ENCODE measurements around the gene LSM10. TPM values are rescaled to one million over a fixed set of nuclear protein-coding genes. Genes with fewer than 3 reads are reported as not detected.

The LSM10 gene
- total and polyA plus RNA-seq, 11 donors: 39.1 to 95.9 (median 49.9) TPM

GRCh38 chr1:36446271-36446670, 48.6 kb upstream of the LSM10 start:
- no peaks in the 10 kb centered on the region for H3K27me3 ChIP-seq
- H3K9me3 ChIP-seq: no peaks in the 10 kb centered on the region
- WGBS, 4 donors: 62 to 70% (median 63%) methylated on average over 8 of the region's 8 CpGs
- H3K36me3 ChIP-seq: peaks cover 0 to 4% (median 0%) of the 10 kb centered on the region in 9 donors
- H3K4me1 ChIP-seq: peaks cover 0 to 26% (median 7%) of the 10 kb centered on the region in 12 donors
- no peak overlapping the region for H3K27ac ChIP-seq
- no peak overlapping the region for H3K4me3 ChIP-seq
- DNase-seq (peak in 2 of 5 donors; percentile 43 to 64), ATAC-seq (no peak)
- intact Hi-C loops (cut with DNase I): no loop called here
- no peak for TF ChIP-seq POLR2A (IDR thresholded peaks at IDR 0.05)
- TF ChIP-seq, protein P1, sequence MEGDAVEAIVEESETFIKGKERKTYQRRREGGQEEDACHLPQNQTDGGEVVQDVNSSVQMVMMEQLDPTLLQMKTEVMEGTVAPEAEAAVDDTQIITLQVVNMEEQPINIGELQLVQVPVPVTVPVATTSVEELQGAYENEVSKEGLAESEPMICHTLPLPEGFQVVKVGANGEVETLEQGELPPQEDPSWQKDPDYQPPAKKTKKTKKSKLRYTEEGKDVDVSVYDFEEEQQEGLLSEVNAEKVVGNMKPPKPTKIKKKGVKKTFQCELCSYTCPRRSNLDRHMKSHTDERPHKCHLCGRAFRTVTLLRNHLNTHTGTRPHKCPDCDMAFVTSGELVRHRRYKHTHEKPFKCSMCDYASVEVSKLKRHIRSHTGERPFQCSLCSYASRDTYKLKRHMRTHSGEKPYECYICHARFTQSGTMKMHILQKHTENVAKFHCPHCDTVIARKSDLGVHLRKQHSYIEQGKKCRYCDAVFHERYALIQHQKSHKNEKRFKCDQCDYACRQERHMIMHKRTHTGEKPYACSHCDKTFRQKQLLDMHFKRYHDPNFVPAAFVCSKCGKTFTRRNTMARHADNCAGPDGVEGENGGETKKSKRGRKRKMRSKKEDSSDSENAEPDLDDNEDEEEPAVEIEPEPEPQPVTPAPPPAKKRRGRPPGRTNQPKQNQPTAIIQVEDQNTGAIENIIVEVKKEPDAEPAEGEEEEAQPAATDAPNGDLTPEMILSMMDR (IDR thresholded peaks at IDR 0.05): peak in 6 of 12 donors; percentile 13 to 35 (median 22)

- DNase-seq: no peak
- Histone ChIP-seq H3K36me3 (peaks cover 0 to 11% (median 0%) of the 10 kb centered on the region in 9 donors), H3K9me3 (no peaks in the 10 kb centered on the region), H3K4me1 (peaks cover 0 to 6% (median 0%) of the 10 kb centered on the region in 12 donors), H3K4me3 (no peak overlapping the region), H3K27ac (no peak overlapping the region), H3K27me3 (no peaks in the 10 kb centered on the region)
- 82 to 92% (median 88%) methylated on average over 2 of the region's 2 CpGs for WGBS, 4 donors
- intact Hi-C loops (cut with DNase I): no loop called here
- ATAC-seq: no peak
- no peak for TF ChIP-seq POLR2A (IDR thresholded peaks at IDR 0.05)
- TF ChIP-seq, protein P1 (IDR thresholded peaks at IDR 0.05): no peak
Observed at GRCh38 chr1:36443297-36443696, 45.6 kb upstream of the LSM10 start.

DNA sequence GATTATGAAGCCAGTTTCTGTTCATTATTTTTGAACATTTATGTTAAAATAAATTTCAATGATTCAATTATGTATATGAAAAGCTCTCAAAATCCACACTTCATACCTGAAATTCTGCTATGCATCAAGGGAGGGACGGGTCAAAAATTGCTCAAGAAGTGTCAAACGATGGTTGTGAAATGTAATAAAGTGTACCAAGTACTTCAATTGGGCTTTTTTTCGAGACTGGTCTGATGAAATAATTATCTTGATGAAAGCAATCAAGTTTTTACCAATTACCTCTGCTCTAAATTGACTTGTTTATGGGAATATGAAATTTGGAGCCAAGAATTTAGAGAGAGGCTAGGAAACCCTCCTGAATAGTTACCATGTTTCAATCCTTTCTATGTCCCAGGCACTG, 44.6 kb upstream of the LSM10 start:
- WGBS, 4 donors: 81 to 93% (median 90%) methylated on average over 3 of the region's 3 CpGs
- intact Hi-C loops (cut with DNase I): no loop called here

DNA sequence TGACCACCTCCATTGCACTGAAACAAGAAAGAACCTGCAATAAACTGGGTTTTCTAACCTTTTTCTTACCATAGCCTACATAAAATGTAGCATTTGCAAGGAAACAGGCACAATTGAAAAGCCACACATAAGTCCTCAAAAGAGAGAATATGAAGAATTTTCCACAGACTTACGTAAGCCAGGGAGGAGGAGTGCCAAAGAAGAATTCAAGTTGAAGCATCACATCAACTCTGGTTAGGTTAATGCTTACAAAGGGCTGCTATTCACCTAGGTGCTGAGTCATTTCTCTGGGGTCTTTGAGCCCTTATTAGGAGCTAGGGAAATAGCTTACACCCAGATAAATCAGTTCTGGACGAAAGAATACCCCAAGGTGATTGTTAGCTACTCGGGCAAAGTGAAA, 42.9 kb upstream of the LSM10 start:
- no peak for TF ChIP-seq POLR2A (IDR thresholded peaks at IDR 0.05)
- TF ChIP-seq, protein P1 (IDR thresholded peaks at IDR 0.05): no peak
- Histone ChIP-seq H3K36me3 (peaks cover 0 to 28% (median 2%) of the 10 kb centered on the region in 9 donors), H3K4me3 (no peak overlapping the region), H3K27me3 (no peaks in the 10 kb centered on the region), H3K4me1 (peaks cover 0 to 2% (median 0%) of the 10 kb centered on the region in 12 donors), H3K27ac (no peak overlapping the region), H3K9me3 (no peaks in the 10 kb centered on the region)
- DNase-seq (no peak), ATAC-seq (no peak)
- 90 to 100% (median 93%) methylated on average over 3 of the region's 3 CpGs for WGBS, 4 donors
- intact Hi-C loops (cut with DNase I): no loop called here

More for the DNA sequence above, 44.6 kb upstream of the LSM10 start:
- Histone ChIP-seq H3K27ac (no peak overlapping the region), H3K27me3 (no peaks in the 10 kb centered on the region), H3K4me3 (no peak overlapping the region), H3K9me3 (no peaks in the 10 kb centered on the region), H3K4me1 (peaks cover 0 to 6% (median 0%) of the 10 kb centered on the region in 12 donors), H3K36me3 (peaks cover 0 to 17% (median 2%) of the 10 kb centered on the region in 9 donors)
- no peak for DNase-seq
- no peak for ATAC-seq
- TF ChIP-seq POLR2A (IDR thresholded peaks at IDR 0.05): no peak
- TF ChIP-seq, protein P1 (IDR thresholded peaks at IDR 0.05): no peak

Measured in heart left ventricle (tissue), 16 donors.